Neuronal stem cell (in vitro differentiated cells): ENCODE data around the gene SCART1.
A peak's percentile ranks its signal among the peaks of the same experiment; 100 is the strongest.

Experiments used
- DNase-seq: peaks from one replicate; pipeline ENCODE4 v3.0.0-alpha.2; 2013; ENCODE audit warnings: low spot score
- H2AFZ ChIP-seq: one replicate; pipeline ENCODE4 v1.6.1; 2013; ENCODE audit warnings: mild to moderate bottlenecking, low read length, inconsistent platforms
- H2AK5ac ChIP-seq: 2 replicates; pipeline ENCODE4 v1.6.1; 2013; ENCODE audit warnings: low read depth, mild to moderate bottlenecking, inconsistent platforms, low read length, moderate library complexity, mixed read lengths
- H2BK120ac ChIP-seq: 2 replicates; pipeline ENCODE4 v1.6.1; 2013; ENCODE audit warnings: low read depth, mild to moderate bottlenecking, inconsistent platforms, low read length, moderate library complexity, mixed read lengths
- H2BK12ac ChIP-seq: one replicate; pipeline ENCODE4 v1.6.1; 2013; ENCODE audit warnings: low read length, inconsistent platforms
- H2BK15ac ChIP-seq: 2 replicates; pipeline ENCODE4 v1.6.1; 2013; ENCODE audit warnings: mild to moderate bottlenecking, low read length, inconsistent platforms, mixed read lengths
- H2BK5ac ChIP-seq: one replicate; pipeline ENCODE4 v1.6.1; 2013; ENCODE audit warnings: inconsistent platforms, mild to moderate bottlenecking, low read length, moderate library complexity
- H3K14ac ChIP-seq: one replicate; pipeline ENCODE4 v1.6.1; 2013; ENCODE audit warnings: low read length, inconsistent platforms
- H3K18ac ChIP-seq: 2 replicates; pipeline ENCODE4 v1.6.1; 2013; ENCODE audit warnings: low read length, inconsistent platforms
- H3K23ac ChIP-seq: 2 replicates; pipeline ENCODE4 v1.6.1; 2013; ENCODE audit warnings: low read depth, mild to moderate bottlenecking, mixed read lengths, low read length, inconsistent platforms; ENCODE audit not compliant: poor library complexity
- H3K27ac ChIP-seq: replicated peaks from 3 replicates; pipeline ENCODE4 v1.5.1; 2013; ENCODE audit warnings: low read length, inconsistent platforms
- H3K27me3 ChIP-seq, 3 experiments: 2 replicates each; pipeline ENCODE4 v1.6.1; 2013; ENCODE audit warnings: low read length in 3 of 3, mild to moderate bottlenecking in 2 of 3, inconsistent platforms in 1 of 3, low read depth in 1 of 3, mixed read lengths in 1 of 3, moderate library complexity in 1 of 3; ENCODE audit not compliant: control insufficient read depth in 3 of 3, insufficient read depth in 3 of 3
- H3K36me3 ChIP-seq, 2 donors: replicated peaks in 1 of 2; 2 replicates each; pipeline ENCODE4 v1.6.1; 2013; ENCODE audit warnings: low read length in 2 of 2; ENCODE audit not compliant: control insufficient read depth in 2 of 2, insufficient read depth in 2 of 2
- H3K4ac ChIP-seq: 2 replicates; pipeline ENCODE4 v1.6.1; 2013; ENCODE audit warnings: inconsistent platforms, mild to moderate bottlenecking, low read length, moderate library complexity
- H3K4me1 ChIP-seq, 2 donors: 1 replicate in 1 of 2; 2 replicates in 1 of 2; pipeline ENCODE4 v1.6.1; 2013; ENCODE audit warnings: low read length in 2 of 2, low read depth in 1 of 2; ENCODE audit not compliant: control insufficient read depth in 2 of 2, insufficient read depth in 1 of 2
- H3K4me2 ChIP-seq: one replicate; pipeline ENCODE4 v1.6.1; 2013; ENCODE audit warnings: mild to moderate bottlenecking, low read length, inconsistent platforms; ENCODE audit not compliant: insufficient read depth, poor library complexity, severe bottlenecking
- H3K4me3 ChIP-seq, 2 donors: 2 replicates each; pipeline ENCODE4 v1.5.1; 2013; ENCODE audit warnings: low read length in 2 of 2, mild to moderate bottlenecking in 2 of 2, inconsistent platforms in 1 of 2, moderate library complexity in 1 of 2
- H3K79me1 ChIP-seq: one replicate; pipeline ENCODE4 v1.6.1; 2013; ENCODE audit warnings: low read depth, mild to moderate bottlenecking, inconsistent platforms, low read length, moderate library complexity
- H3K9ac ChIP-seq: one replicate; pipeline ENCODE4 v1.6.1; 2013; ENCODE audit warnings: mild to moderate bottlenecking, low read depth, low read length, inconsistent platforms; ENCODE audit not compliant: poor library complexity
- H3K9me3 ChIP-seq, 2 donors: replicated peaks in 1 of 2; 2 replicates each; pipeline versions ENCODE3 to v1.6.1; 2013; ENCODE audit warnings: low read length in 2 of 2, mild to moderate bottlenecking in 2 of 2, inconsistent platforms in 1 of 2, low read depth in 1 of 2, mixed read lengths in 1 of 2, moderate library complexity in 1 of 2; ENCODE audit not compliant: control insufficient read depth in 2 of 2, insufficient read depth in 1 of 2
- H4K8ac ChIP-seq: one replicate; pipeline ENCODE4 v1.6.1; 2013; ENCODE audit warnings: low read depth, mild to moderate bottlenecking, inconsistent platforms, low read length, moderate library complexity
- H4K91ac ChIP-seq: one replicate; pipeline ENCODE4 v1.6.1; 2013; ENCODE audit warnings: low read length, low read depth, mild to moderate bottlenecking, inconsistent platforms; ENCODE audit not compliant: poor library complexity
- WGBS, 2 donors: extraction: QIAGEN DNeasy Blood & Tissue Kit; methylation state at CpG; one replicate each; pipeline ENCODE4 v1.1.7; 2013; ENCODE audit warnings: missing lambda C conversion rate in 2 of 2, mixed read lengths in 1 of 2; ENCODE audit not compliant: insufficient read length in 2 of 2, insufficient replicate concordance in 1 of 2; ENCODE audit errors: extremely low coverage in 2 of 2; 5-methylcytosine and 5-hydroxymethylcytosine counted together

The SCART1 gene

DNA sequence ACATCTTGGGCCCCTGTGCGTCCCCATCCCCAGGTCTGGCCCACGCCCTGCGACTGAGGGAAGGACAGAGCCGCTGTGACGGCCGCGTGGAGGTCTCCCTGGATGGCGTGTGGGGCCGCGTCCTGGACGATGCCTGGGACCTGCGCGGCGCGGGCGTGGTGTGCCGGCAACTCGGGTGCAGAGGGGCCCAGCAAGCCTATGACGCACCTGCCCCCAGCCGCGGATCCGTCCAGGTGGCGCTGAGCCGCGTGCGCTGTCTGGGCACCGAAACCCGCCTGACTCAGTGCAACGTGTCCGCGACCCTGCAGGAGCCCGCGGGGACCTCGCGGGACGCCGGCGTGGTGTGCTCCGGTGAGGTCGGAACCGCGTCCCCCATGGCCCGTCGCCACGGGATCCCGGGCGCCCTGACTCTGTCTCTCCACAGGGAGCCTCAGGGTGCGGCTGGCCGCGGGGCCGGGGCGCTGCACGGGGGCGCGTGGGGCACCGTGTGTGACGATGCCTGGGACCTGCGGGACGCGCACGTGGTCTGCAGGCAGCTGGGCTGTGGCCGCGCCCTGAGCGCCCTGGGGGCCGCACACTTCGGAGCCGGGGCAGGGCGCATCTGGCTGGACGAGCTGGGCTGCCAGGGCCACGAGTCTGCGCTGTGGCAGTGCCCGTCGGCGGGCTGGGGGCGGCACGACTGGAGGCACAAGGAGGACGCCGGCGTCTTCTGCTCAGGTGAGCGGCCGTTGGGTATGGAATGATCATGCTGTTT is 5.9 kb downstream of the SCART1 start:
- H3K4me1 ChIP-seq: no peaks in the 10 kb centered on the region
- WGBS, 2 donors: no CpG with 5 or more reads among the region's 81 CpGs

DNA sequence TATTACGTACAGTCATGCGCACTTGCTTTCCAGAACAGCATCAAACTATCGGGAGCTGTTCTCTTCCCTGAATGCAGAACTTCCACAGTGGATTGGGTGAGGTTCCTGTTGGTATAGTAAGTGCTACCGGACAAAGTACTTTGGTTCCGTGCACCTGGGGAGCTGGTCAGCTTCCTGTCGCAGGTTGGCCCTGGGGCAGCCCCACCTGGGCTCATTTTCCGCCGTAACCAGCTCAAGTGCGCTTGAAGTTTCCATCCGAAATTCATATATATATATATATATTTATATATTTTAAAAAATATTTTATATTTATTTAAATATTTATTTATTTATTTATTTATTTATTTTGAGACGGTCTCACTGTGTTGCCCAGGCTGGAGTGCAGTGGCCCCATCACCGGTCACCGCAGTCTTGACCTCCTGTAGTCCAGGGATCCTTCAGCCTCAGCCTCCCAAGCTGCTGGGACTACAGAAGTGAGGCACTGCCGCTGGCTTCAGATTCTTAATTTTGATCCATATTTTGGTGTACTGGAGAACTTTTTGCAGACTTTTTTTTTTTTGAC is 6.5 kb downstream of the SCART1 start:
- no peak for DNase-seq

More for the DNA sequence above, 5.9 kb downstream of the SCART1 start:
- no peaks in the 10 kb centered on the region for H3K36me3 ChIP-seq
- H2BK5ac ChIP-seq: no peak overlapping the region
- no peak overlapping the region for H4K91ac ChIP-seq
- no peak overlapping the region for H3K4me2 ChIP-seq
- H3K14ac ChIP-seq: no peak overlapping the region
- peaks cover 0 to 63% of the 10 kb centered on the region in 2 donors for H3K9me3 ChIP-seq
- H4K8ac ChIP-seq: no peak overlapping the region
- peaks cover 8% of the 10 kb centered on the region for H3K79me1 ChIP-seq
- H3K4me3 ChIP-seq: peak overlapping the region in 1 of 2 donors; percentile 54
- H3K23ac ChIP-seq: peak overlapping the region; percentile 43
- no peak overlapping the region for H3K27ac ChIP-seq
- no peak overlapping the region for H2AFZ ChIP-seq
- H2BK120ac ChIP-seq: no peak overlapping the region
- H2AK5ac ChIP-seq: no peak overlapping the region
- H2BK12ac ChIP-seq: peak overlapping the region; percentile 41
- H3K4ac ChIP-seq: no peak overlapping the region
- H3K9ac ChIP-seq: no peak overlapping the region
- H3K18ac ChIP-seq: peak overlapping the region; percentile 17
- H2BK15ac ChIP-seq: no peak overlapping the region
- H3K27me3 ChIP-seq: no peaks in the 10 kb centered on the region
- DNase-seq: no peak

GRCh38 chr10:133461027-133461426 is 7.3 kb downstream of the SCART1 start:
- H3K4me2 ChIP-seq: no peak overlapping the region
- no peak for DNase-seq
- no CpG with 5 or more reads among the region's 7 CpGs for WGBS, 2 donors
- peaks cover 8% of the 10 kb centered on the region for H3K79me1 ChIP-seq
- H3K27me3 ChIP-seq: no peaks in the 10 kb centered on the region
- no peak overlapping the region for H2AK5ac ChIP-seq
- no peaks in the 10 kb centered on the region for H3K4me1 ChIP-seq
- H4K8ac ChIP-seq: no peak overlapping the region
- no peak overlapping the region for H2BK12ac ChIP-seq
- peaks cover 0 to 62% of the 10 kb centered on the region in 2 donors for H3K9me3 ChIP-seq
- no peak overlapping the region for H2BK120ac ChIP-seq
- H3K4me3 ChIP-seq: no peak overlapping the region
- H2BK15ac ChIP-seq: no peak overlapping the region
- no peak overlapping the region for H3K14ac ChIP-seq
- H3K18ac ChIP-seq: no peak overlapping the region
- no peak overlapping the region for H3K9ac ChIP-seq
- no peak overlapping the region for H3K4ac ChIP-seq
- H4K91ac ChIP-seq: no peak overlapping the region
- H3K36me3 ChIP-seq: no peaks in the 10 kb centered on the region
- H2BK5ac ChIP-seq: no peak overlapping the region
- no peak overlapping the region for H2AFZ ChIP-seq
- H3K27ac ChIP-seq: no peak overlapping the region
- H3K23ac ChIP-seq: no peak overlapping the region

More for the DNA sequence above, 6.5 kb downstream of the SCART1 start:
- H3K4ac ChIP-seq: no peak overlapping the region
- H4K8ac ChIP-seq: no peak overlapping the region
- no peak overlapping the region for H3K18ac ChIP-seq
- no peak overlapping the region for H3K14ac ChIP-seq
- H2AFZ ChIP-seq: no peak overlapping the region
- H3K9me3 ChIP-seq: peaks cover 0 to 66% of the 10 kb centered on the region in 2 donors
- H2BK12ac ChIP-seq: no peak overlapping the region
- H2AK5ac ChIP-seq: no peak overlapping the region
- no peak overlapping the region for H3K27ac ChIP-seq
- H3K23ac ChIP-seq: no peak overlapping the region
- H3K79me1 ChIP-seq: peaks cover 8% of the 10 kb centered on the region
- H3K4me1 ChIP-seq: no peaks in the 10 kb centered on the region
- no peak overlapping the region for H3K4me2 ChIP-seq
- no peak overlapping the region for H2BK5ac ChIP-seq
- no peaks in the 10 kb centered on the region for H3K36me3 ChIP-seq
- H3K9ac ChIP-seq: no peak overlapping the region
- no peak overlapping the region for H2BK120ac ChIP-seq
- WGBS, 2 donors: no CpG with 5 or more reads among the region's 14 CpGs
- no peak overlapping the region for H4K91ac ChIP-seq
- no peak overlapping the region for H2BK15ac ChIP-seq
- peak overlapping the region in 1 of 2 donors; percentile 8 for H3K4me3 ChIP-seq
- H3K27me3 ChIP-seq: no peaks in the 10 kb centered on the region

DNA sequence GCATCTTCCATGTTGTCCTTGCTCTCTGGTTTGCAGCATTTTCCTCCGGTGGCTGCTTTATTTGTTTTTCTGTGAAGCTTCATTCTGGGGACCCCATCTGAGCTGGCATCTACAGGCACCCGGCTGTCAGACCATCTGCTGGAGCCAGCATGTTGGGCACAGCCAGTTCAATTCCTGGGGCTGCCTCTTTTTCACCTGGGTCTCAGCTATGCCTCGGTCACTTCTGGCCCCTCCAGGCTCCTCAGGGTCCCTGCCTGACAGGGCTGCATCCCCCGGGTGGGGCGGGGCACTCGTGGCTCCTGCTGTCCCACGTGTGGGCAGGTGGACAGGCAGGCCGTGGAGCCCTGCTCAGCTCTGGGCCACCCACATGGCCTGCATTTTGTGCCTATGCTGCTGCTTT is 8.1 kb downstream of the SCART1 start:
- Histone ChIP-seq H2AK5ac (no peak overlapping the region), H3K27ac (no peak overlapping the region), H3K27me3 (no peaks in the 10 kb centered on the region), H3K9me3 (peaks cover 0 to 60% of the 10 kb centered on the region in 2 donors), H3K4me1 (no peaks in the 10 kb centered on the region), H3K9ac (no peak overlapping the region), H3K18ac (no peak overlapping the region), H3K79me1 (peaks cover 8% of the 10 kb centered on the region), H2BK120ac (no peak overlapping the region), H4K8ac (no peak overlapping the region), H3K36me3 (no peaks in the 10 kb centered on the region), H3K4me3 (no peak overlapping the region), H3K4ac (no peak overlapping the region), H2BK5ac (no peak overlapping the region), H3K23ac (no peak overlapping the region), H2AFZ (no peak overlapping the region), H4K91ac (no peak overlapping the region), H2BK12ac (no peak overlapping the region), H2BK15ac (no peak overlapping the region), H3K4me2 (no peak overlapping the region), H3K14ac (no peak overlapping the region)
- no peak for DNase-seq
- WGBS, 2 donors: no CpG with 5 or more reads among the region's 8 CpGs
